H1 (cell line): Measurements from ENCODE around the gene SPECC1. TPM values are rescaled to one million over a fixed set of nuclear protein-coding genes. Genes with fewer than 3 reads are reported as not detected.
A peak's percentile ranks its signal among the peaks of the same experiment; 100 is the strongest.

Experiments used
- CTCF ChIA-PET: fragments of 300-600 bp; sonication (Branson Sonifier 250); formaldehyde crosslinking; loops from one replicate; lab custom pipeline; 2021; ENCODE audit not compliant: partially characterized antibody; lab: Charles Lee
- POLR2A ChIA-PET: fragments of 300-600 bp; sonication (Branson Sonifier 250); formaldehyde crosslinking; loops from one replicate; lab custom pipeline; 2021; ENCODE audit warnings: inconsistent platforms; ENCODE audit not compliant: partially characterized antibody; lab: Charles Lee
- DNase-seq, 2 experiments: peaks; one replicate each; pipeline versions ENCODE4 v3.0.0 to v3.0.0-alpha.2; 2010 to 2022; ENCODE audit warnings: low spot score in 2 of 2, low read depth in 1 of 2, mixed read lengths in 1 of 2
- FAIRE-seq: peaks from 2 replicates; lab custom pipeline; 2011; peaks lifted over from hg19 to GRCh38; lab: Jason Lieb, UNC
- H2AFZ ChIP-seq: 2 replicates; pipeline ENCODE4 v1.8.1; 2012; ENCODE audit warnings: low read length, inconsistent platforms
- H2AK5ac ChIP-seq: 2 replicates; pipeline ENCODE4 v1.6.1; 2013; ENCODE audit warnings: low read depth, low read length
- H2BK120ac ChIP-seq: replicated peaks from 2 replicates; pipeline ENCODE3; 2013; ENCODE audit warnings: low read depth, low read length, inconsistent platforms
- H2BK12ac ChIP-seq: 2 replicates; pipeline ENCODE4 v1.6.1; 2013; ENCODE audit warnings: low read depth, low read length
- H2BK15ac ChIP-seq: 2 replicates; pipeline ENCODE4 v1.6.1; 2013; ENCODE audit warnings: low read length
- H2BK20ac ChIP-seq: 2 replicates; pipeline ENCODE4 v1.6.1; 2013; ENCODE audit warnings: low read length
- H2BK5ac ChIP-seq: 2 replicates; pipeline ENCODE4 v1.6.1; 2013; ENCODE audit warnings: low read depth, low read length
- H3K14ac ChIP-seq: 2 replicates; pipeline ENCODE4 v1.6.1; 2013; ENCODE audit warnings: inconsistent platforms; ENCODE audit not compliant: insufficient read length
- H3K18ac ChIP-seq: 2 replicates; pipeline ENCODE4 v1.6.1; 2013; ENCODE audit warnings: low read length; ENCODE audit errors: extremely low read depth
- H3K23ac ChIP-seq: 2 replicates; pipeline ENCODE4 v1.6.1; 2013; ENCODE audit warnings: inconsistent platforms; ENCODE audit not compliant: insufficient read length
- H3K23me2 ChIP-seq: 2 replicates; pipeline ENCODE4 v1.6.1; 2013; ENCODE audit warnings: low read depth, low read length
- H3K27ac ChIP-seq: 2 replicates; pipeline ENCODE4 v1.6.1; 2011; ENCODE audit warnings: low read depth, low read length, inconsistent platforms
- H3K27me3 ChIP-seq, 4 experiments: replicated peaks in 1 of 4; 1 replicate in 1 of 4; 2 replicates in 3 of 4; pipeline versions ENCODE4 v1.6.1 to v1.8.1; 2011 to 2013; ENCODE audit warnings: low read length in 3 of 4, mild to moderate bottlenecking in 3 of 4, inconsistent platforms in 2 of 4, mixed read lengths in 2 of 4, moderate library complexity in 1 of 4; ENCODE audit not compliant: control insufficient read depth in 3 of 4, insufficient read depth in 3 of 4; ENCODE audit errors: extremely low read depth in 1 of 4
- H3K36me3 ChIP-seq, 4 experiments: 2 replicates each; pipeline versions ENCODE4 v1.6.1 to v1.8.1; 2011 to 2013; ENCODE audit warnings: mild to moderate bottlenecking in 4 of 4, low read length in 3 of 4, moderate library complexity in 2 of 4, control low read depth in 1 of 4, inconsistent platforms in 1 of 4; ENCODE audit not compliant: insufficient read depth in 4 of 4, control insufficient read depth in 2 of 4
- H3K4ac ChIP-seq: replicated peaks from 2 replicates; pipeline ENCODE3; 2013; ENCODE audit warnings: low read length, low read depth, mixed read lengths, inconsistent platforms; ENCODE audit not compliant: insufficient read length
- H3K4me1 ChIP-seq, 4 experiments: replicated peaks in 1 of 4; 1 replicate in 1 of 4; 2 replicates in 3 of 4; pipeline versions ENCODE4 v1.6.1 to v1.8.1; 2011 to 2013; ENCODE audit warnings: low read length in 3 of 4, inconsistent platforms in 2 of 4, mixed read lengths in 1 of 4; ENCODE audit not compliant: insufficient read depth in 4 of 4, control insufficient read depth in 3 of 4
- H3K4me2 ChIP-seq, 2 experiments: 2 replicates each; pipeline versions ENCODE4 v1.6.1 to v1.8.1; 2011 to 2013; ENCODE audit warnings: low read depth in 2 of 2, low read length in 2 of 2, control low read depth in 1 of 2, inconsistent platforms in 1 of 2, mild to moderate bottlenecking in 1 of 2; ENCODE audit not compliant: insufficient read depth in 1 of 2
- H3K4me3 ChIP-seq, 4 experiments: fragments of 200-600, 300-600 bp in 1 of 4; sonication (generic), shearing (Covaris generic), sonication (Bioruptor Twin) in 1 of 4; 2 replicates each; pipeline versions ENCODE4 v1.5.1 to v1.8.1; 2011 to 2016; ENCODE audit warnings: low read length in 4 of 4, low read depth in 3 of 4, control low read depth in 2 of 4, inconsistent platforms in 2 of 4, mild to moderate bottlenecking in 2 of 4, mixed read lengths in 1 of 4, moderate library complexity in 1 of 4; ENCODE audit not compliant: insufficient read depth in 2 of 4; ENCODE audit errors: extremely low read depth in 1 of 4
- H3K56ac ChIP-seq: replicated peaks from 2 replicates; pipeline ENCODE3; 2013; ENCODE audit warnings: low read depth, mild to moderate bottlenecking, mixed read lengths, low read length, inconsistent platforms; ENCODE audit not compliant: insufficient read length
- H3K79me1 ChIP-seq: 2 replicates; pipeline ENCODE4 v1.6.1; 2013; ENCODE audit warnings: low read depth, low read length, control low read depth
- H3K79me2 ChIP-seq, 2 experiments: 2 replicates each; pipeline versions ENCODE4 v1.6.1 to v1.8.1; 2012 to 2013; ENCODE audit warnings: low read length in 2 of 2, mild to moderate bottlenecking in 2 of 2, inconsistent platforms in 1 of 2; ENCODE audit not compliant: insufficient read depth in 2 of 2, control insufficient read depth in 1 of 2
- H3K9ac ChIP-seq, 4 experiments: replicated peaks in 1 of 4; 1 replicate in 1 of 4; 2 replicates in 3 of 4; pipeline versions ENCODE4 v1.6.1 to v1.8.1; 2011 to 2013; ENCODE audit warnings: low read depth in 3 of 4, low read length in 3 of 4, control low read depth in 2 of 4, mild to moderate bottlenecking in 2 of 4, moderate library complexity in 2 of 4, inconsistent platforms in 1 of 4; ENCODE audit errors: extremely low read depth in 1 of 4
- H3K9me3 ChIP-seq, 2 experiments: 2 replicates each; pipeline versions ENCODE4 v1.6.1 to v1.8.1; 2012 to 2013; ENCODE audit warnings: mild to moderate bottlenecking in 2 of 2, moderate library complexity in 2 of 2, control low read depth in 1 of 2, inconsistent platforms in 1 of 2, low read depth in 1 of 2, low read length in 1 of 2, mixed read lengths in 1 of 2; ENCODE audit not compliant: insufficient read depth in 2 of 2
- H4K20me1 ChIP-seq, 2 experiments: replicated peaks in 1 of 2; 2 replicates each; pipeline versions ENCODE3 to v1.8.1; 2011 to 2013; ENCODE audit warnings: inconsistent platforms in 2 of 2, low read length in 2 of 2, mild to moderate bottlenecking in 1 of 2; ENCODE audit not compliant: insufficient read depth in 2 of 2, control insufficient read depth in 1 of 2
- H4K5ac ChIP-seq: 2 replicates; pipeline ENCODE4 v1.6.1; 2013; ENCODE audit warnings: low read length, low read depth, mixed read lengths, inconsistent platforms; ENCODE audit not compliant: insufficient read length
- H4K8ac ChIP-seq: 2 replicates; pipeline ENCODE4 v1.8.0; 2013; ENCODE audit warnings: mild to moderate bottlenecking, moderate library complexity, low read length, inconsistent platforms; ENCODE audit not compliant: insufficient read depth; ENCODE audit errors: extremely low read depth
- H4K91ac ChIP-seq: replicated peaks from 2 replicates; pipeline ENCODE3; 2013; ENCODE audit warnings: low read length, mixed read lengths, inconsistent platforms; ENCODE audit not compliant: insufficient read length
- WGBS, 2 experiments: shearing (Covaris generic) in 1 of 2; methylation state at CpG; one replicate each; pipeline versions ENCODE4 v1.1.6 to v1.1.7; 2013 to 2015; ENCODE audit warnings: low lambda C conversion rate in 2 of 2, mixed read lengths in 2 of 2, inconsistent platforms in 1 of 2, low coverage in 1 of 2, missing lambda C conversion rate in 1 of 2; ENCODE audit not compliant: insufficient replicate concordance in 2 of 2, insufficient coverage in 1 of 2, insufficient read length in 1 of 2; ENCODE audit errors: extremely low coverage in 1 of 2, missing lambda C conversion rate in 1 of 2; 5-methylcytosine and 5-hydroxymethylcytosine counted together
- polyA plus RNA-seq, 7 experiments: library from polyadenylated mRNA; depleted of rRNA in 3 of 7; stranded (reverse) in 5 of 7; unstranded in 2 of 7; fragments of >200 nt in 5 of 7; fragments of 200-250 nt in 2 of 7; gene quantifications; 1 replicate in 5 of 7; 2 replicates in 1 of 7; 4 replicates in 1 of 7; pipeline versions ENCODE4 v1.2.1 to v1.2.3, GENCODE V29; 2011 to 2013; ENCODE audit warnings: missing spikeins in 2 of 7, mixed read lengths in 2 of 7
- total RNA-seq: library from RNA; stranded (reverse); fragmentation: NEBNext Ultra II Directional; extraction: Animal tissue kit (Norgen Biotek cat#: 25700); gene quantifications from 2 replicates; pipeline ENCODE4 v1.2.1, GENCODE V29; 2021

SPECC1 gene
- total and polyA plus RNA-seq, 2 of the 8 experiments (the other 6 are each of a cell fraction or from before 2014, with no cell fraction given), result 35.8 to 87.9 TPM

DNA sequence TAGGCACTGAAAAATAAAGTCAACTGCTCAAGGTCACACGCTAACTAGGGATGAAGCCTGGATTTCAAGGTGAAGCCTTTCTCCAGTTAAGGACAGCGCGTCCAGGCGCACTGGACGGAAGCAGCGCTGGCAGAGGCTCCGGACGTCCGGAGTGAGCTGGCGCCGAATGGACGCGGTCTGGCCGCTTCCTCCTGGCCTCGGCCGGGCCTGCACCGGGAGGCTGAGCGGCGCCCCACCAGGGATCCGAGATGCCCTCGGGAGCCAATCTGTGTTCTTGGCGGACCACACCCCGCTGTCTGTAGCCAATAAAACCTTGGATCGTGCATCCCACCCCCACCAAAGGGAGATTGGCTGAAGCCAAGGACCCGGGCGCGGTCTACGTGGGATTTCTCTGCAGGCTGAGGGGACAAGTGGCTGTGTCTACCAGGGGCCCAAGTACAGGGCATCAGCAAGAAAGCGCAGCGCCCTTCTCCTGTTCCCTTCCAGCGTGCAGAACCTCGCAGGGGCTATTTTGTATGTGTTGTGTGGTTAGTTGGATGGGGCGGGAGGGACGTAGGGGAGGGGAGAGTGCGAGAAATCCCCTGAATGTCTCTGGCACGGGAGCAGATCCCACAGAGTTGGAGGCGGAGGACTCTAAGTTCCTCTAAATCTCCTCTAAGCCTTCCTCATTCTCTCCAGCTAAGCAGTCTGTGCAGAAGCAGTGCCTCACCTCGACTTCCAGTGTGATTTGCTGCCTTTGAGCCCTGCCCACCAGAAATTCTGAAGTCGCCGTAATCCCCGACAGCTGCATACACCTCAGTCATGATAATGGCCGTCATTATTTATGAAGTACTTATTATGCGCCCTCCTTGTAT lies 29.0 kb upstream of the SPECC1 start:
- H4K20me1 ChIP-seq, result no peaks in the 10 kb centered on the region
- no peak for FAIRE-seq
- POLR2A ChIA-PET, result interaction anchor here (0.9 to 1.8 kb wide), 6 partner anchors 9 to 169 kb away, joined by 3 to 5 read pairs (median 3); no protein-coding TSS in a partner anchor

More for the DNA sequence above, 29.0 kb upstream of the SPECC1 start:
- Histone ChIP-seq H2BK5ac (peak overlapping the region; percentile 76), H3K23ac (no peak overlapping the region), H2BK120ac (no peak overlapping the region), H3K4ac (no peak overlapping the region), H3K9me3 (no peaks in the 10 kb centered on the region), H3K79me2 (peaks cover 9 to 22% of the 10 kb centered on the region in 2 experiments), H3K18ac (peak overlapping the region; percentile 83; the same call in 1 of the 2 replicates), H2AK5ac (peak overlapping the region; percentile 18; the same call in 1 of the 2 replicates), H4K8ac (peak overlapping the region; percentile 64; the same call in 1 of the 2 replicates), H3K14ac (no peak overlapping the region), H3K4me1 (peaks cover 2 to 9% (median 3%) of the 10 kb centered on the region in 4 experiments; a peak in 4 of 7 replicates), H2BK20ac (no peak overlapping the region), H3K23me2 (peaks cover 19% of the 10 kb centered on the region), H4K91ac (peak overlapping the region; percentile 11), H2BK12ac (peak overlapping the region; percentile 60; the same call in 1 of the 2 replicates), H3K27ac (peak overlapping the region; percentile 91), H3K9ac (peak overlapping the region in 3 of 4 experiments; percentile 74 to 80 (median 75); a peak in 6 of 7 replicates), H2AFZ (no peak overlapping the region), H3K56ac (no peak overlapping the region), H2BK15ac (no peak overlapping the region; the same call in 1 of the 2 replicates), H4K5ac (no peak overlapping the region), H3K36me3 (no peaks in the 10 kb centered on the region), H3K27me3 (no peaks in the 10 kb centered on the region), H3K79me1 (peaks cover under 1% of the 10 kb centered on the region; the same call in 1 of the 2 replicates), H3K4me2 (peak overlapping the region; percentile 73 to 79), H3K4me3 (peak overlapping the region; percentile 25 to 90 (median 44); a peak in 7 of 8 replicates)
- 9 to 100% methylated on average over 1 to 43 of the region's 43 CpGs for WGBS, 2 experiments
- CTCF ChIA-PET, result interaction anchor here (0.7 to 1.6 kb wide), 2 partner anchors 28 to 142 kb away, joined by 3 to 4 read pairs; no protein-coding TSS in a partner anchor
- peak in 1 of 2 experiments; percentile 71 for DNase-seq
